ENCODE measurements around the gene SRMS.
A peak's percentile ranks its signal among the peaks of the same experiment; 100 is the strongest.
"Not testable (repeated sequence)": the region's sequence is repeated elsewhere in the genome, so short reads cannot be mapped to it uniquely, and the experiment has no call there.

SRMS gene

DNA sequence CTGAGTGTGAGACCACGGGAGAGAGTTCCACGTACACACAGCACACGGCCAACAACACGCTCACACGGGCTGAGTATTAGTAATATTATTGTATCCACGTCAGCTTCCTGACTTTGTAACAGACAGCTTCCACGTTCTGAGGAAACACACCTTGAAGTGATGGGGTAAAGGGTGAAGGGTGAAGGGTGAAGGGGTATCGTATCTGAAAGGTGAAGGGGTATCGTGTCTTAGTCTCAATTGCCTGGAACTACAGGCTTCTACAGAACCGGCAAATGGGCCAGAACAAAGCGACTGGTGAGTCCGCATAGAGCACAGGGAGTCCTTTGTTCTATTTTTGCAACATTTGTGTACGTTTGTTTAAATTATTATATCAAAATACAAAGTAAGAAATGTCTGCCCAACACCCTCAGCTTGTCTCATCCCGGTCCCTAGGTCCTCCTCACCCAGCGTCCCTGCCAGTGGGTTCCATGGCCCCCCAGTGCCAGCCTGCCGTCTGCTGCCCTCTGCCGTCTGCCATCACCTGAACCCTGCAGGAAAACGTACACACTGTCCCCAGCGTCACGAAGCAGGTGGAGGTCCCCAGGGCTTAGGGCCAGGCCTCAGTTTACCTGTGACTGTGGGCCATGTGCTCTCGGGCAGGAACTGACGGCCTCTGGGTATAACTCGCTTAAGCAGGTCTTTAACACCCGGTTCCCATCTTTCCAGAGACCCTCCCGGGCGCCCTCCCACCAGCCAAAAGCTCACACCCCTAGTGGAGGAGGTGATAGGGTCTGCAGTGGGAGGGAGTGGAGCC lies 30.9 kb upstream of the SRMS start:
- DNase-seq: no peak

DNA sequence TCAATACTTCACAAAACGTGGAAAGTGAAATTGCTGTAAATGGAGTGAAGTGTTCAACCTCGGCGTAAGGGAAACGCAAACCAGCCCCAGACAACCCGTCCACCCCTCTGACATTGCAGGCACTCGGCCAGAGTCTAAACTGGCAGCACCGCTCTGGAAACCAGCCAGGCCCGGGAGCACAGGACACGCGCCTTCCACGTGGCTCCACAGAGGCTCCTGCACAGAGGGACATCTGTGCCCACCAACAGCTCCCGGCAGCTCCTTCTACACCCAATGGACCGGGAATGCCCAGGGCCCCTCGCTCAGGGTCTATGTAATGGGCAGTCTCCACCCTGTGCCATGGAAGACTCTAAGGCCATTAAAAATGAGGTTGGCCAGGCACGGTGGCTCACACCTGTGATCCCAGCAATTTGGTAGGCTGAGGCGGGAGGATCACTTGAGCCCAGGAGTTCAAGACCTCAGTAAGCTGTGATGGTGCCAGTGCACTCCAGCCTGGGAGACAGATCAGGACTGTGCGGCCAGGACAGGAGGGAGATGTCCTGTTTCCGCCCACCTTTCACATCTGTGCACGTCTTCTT lies 29.9 kb upstream of the SRMS start:
- DNase-seq: no peak

DNA sequence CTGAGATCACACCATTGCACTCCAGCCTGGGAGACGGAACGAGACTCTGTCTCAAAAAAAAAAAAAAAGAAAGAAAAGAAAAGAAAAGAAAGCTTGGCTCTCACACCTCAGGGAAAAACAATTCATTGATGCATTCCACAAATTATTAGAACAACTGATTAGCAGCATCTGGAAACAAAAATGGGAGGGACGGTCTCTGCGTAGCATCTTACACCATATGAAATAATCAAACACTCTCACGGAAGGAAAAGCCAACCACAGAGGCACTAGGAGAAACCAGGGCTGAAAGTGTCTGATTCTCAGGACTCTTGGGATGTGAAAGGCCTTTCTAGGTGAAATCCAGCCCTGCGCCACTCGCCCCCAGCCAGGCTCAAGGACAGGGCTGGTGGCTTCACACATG lies 28.8 kb upstream of the SRMS start:
- DNase-seq: no peak

- no peak for DNase-seq
Measured at GRCh38 chr20:63574829-63575743, 27.5 kb upstream of the SRMS start.

- peak; percentile 62 to 68 for DNase-seq
Measured at GRCh38 chr20:63574156-63574828, 26.7 kb upstream of the SRMS start, which contains the start of gene HELZ2. TSS of gene HELZ2 (minus strand) at chr20:63574239. CDS start at chr20:63572385, 1,854 bp downstream.

DNA sequence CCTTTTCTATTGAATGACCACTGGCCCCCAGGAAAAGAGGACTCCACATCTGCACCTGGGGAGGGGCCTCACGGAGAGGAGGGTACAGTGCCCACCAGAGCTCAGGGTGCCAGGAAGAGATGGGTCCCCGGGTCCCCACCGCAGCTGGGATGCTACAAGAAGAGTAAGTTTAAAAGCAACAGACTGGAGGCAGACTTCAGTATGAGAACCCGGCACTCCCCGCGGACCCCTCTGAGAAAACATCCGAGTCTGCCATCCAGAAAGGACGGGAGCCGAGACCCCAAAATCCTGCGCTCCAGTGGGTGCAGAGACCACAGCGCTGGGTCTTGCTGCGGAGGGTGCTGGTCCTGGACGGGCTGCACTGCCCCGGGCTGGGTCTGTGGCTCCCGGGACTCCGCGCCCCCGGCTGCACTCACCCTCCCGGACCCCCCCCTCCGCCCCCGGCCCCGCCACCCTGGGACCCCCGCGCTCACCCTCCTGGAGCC lies 26.1 kb upstream of the SRMS start:
- no peak for DNase-seq

GRCh38 chr20:63572788-63573646 lies 25.5 kb upstream of the SRMS start:
- DNase-seq: no peak

DNA sequence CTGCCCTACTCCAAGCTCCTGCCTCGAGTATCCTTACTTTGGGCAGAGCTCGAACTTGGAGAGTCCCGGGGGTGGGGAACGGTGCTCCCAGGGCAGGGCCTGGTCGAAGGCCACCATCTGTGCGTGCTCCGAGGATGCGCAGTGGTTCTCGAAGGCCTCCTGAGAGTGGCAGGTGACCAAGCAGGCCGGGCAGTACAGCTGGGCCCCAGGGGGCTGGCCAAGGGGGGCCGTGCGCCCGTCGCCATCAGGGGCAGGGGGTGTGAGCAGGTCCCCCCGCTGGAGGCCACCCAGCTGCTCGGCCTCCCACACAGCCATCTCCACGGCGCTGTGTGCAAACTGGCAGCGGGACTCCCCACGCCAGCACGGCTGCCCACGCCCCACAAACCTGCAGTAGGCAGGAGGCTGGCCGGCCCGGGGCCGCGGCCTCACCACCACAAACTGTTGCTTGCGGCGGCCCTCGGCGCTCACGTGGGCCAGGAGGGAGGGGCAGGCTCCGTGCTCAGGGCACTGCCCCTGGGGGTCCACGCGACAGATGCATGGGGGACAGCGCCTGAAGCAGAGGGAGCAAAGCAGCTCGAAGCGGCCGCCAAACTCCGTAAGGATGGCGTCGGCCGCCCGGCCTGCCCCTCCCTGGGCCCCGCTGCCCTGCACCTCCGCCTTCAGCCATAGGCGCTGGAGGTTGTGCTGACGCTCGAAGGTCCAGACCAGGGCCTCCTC lies 24.7 kb upstream of the SRMS start:
- DNase-seq: no peak

DNA sequence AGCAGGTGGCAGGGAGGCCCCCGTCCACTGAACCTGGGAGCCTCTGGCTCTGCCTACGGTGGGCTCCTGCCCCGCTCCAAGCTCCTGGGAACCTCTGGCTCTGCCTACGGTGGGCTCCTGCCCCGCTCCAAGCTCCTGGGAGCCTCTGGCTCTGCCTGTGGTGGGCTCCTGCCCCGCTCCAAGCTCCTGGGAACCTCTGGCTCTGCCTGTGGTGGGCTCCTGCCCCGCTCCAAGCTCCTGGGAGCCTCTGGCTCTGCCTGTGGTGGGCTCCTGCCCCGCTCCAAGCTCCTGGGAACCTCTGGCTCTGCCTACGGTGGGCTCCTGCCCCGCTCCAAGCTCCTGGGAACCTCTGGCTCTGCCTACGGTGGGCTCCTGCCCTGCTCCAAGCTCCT lies 23.5 kb upstream of the SRMS start:
- not testable (repeated sequence) for DNase-seq

DNA sequence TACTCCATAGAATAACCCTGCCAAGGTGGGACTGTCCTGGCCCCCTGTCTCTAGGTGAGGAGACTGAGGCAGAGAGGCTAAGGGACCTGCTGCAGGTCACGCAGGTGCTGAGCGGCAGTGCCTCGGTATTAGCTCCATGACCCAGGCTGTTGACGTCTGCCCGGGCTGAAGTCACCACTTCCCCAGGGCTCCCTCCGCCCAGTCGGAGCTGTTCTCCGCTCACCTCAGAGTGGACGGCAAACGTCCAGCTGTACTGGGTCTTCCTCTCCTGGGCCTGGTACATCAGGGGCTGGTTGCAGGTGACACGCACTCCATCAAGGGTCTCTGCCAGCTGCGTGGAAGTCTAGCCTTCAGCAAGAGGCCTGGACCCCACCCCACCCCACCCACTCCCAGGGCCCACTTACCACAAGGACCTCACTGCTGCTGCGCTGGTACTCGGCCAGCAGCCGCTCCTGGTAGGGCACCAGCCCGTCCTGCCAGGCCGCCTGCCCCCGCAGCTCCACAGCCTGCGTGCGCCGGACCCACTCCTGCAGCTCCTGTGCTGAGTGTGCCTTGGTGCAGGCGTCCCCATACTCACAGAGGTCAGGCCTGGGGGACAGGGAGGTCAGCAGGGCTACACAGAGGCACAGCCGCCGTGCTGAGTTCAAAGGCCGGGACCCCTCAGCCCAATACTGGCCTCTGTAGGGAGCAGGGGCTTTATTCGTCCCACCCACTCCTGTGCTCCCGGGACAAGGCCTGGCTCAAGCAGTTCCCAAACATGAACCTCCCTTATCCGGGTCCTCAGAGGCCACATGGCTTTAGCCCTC lies 22.9 kb upstream of the SRMS start:
- DNase-seq: no peak

DNA sequence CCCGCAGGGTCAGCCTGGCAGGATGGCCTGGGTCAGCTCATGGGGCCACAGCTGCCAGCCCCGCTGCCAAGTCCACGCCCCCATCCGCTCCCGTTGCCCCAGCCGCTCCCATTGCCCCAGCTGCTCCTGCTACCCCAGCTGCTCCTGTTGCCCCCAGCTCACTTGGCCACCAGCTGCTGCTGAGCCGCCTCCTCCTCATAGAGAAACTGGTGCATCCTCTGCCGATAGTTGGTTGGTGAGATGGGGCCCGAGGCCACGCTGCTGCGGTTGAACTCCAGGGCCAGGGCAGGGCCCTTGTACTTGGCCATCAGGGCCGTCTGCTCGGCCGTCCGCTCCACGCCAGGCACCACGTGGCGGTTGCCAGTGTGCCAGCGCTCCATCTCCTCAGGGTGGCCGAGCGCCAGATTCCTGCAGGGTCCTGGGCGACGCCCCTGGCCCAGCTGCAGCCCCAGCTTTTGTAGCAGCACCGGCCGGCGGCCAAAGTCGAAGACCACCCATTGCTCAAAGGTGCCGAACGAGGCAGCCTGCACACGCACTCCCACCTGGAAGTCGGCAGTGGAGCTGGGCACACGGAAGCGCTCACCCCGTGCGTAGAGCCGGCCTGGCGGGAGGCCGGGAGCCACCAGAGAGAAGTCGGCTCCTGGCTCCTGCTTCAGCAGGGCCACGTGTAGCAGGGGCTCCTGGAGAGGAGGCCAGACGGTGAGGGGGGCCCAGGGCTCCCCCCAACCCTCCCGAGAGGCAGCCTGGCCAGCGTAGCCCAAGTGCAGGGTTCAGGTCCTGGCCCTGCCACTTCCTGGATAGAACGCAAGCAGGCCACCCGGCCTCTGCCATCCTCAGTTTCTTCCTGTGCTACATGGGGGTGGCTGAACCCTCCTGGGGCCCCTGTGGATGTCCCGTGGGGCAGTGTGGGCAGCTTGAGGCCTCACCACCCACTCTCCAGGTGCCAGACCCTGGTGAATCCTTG lies 21.7 kb upstream of the SRMS start:
- no peak for DNase-seq

- no peak for DNase-seq
Measured at GRCh38 chr20:63568170-63568981, 20.8 kb upstream of the SRMS start.

- DNase-seq: peak; percentile 81 to 82
Measured at GRCh38 chr20:63567386-63568169, 20.0 kb upstream of the SRMS start.

DNA sequence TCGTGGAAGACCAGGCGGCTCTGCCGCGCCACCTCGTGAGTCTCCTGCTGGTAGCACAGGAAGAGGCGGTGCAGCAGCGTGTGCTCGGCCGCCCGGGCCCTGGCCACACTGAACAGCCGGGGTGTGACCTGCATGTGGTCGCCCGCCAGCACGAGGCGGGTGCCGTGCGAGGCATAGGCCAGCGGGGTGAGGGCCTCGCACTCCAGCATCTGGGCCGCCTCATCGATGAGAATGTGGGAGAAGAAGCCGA lies 19.5 kb upstream of the SRMS start:
- no peak for DNase-seq

DNA sequence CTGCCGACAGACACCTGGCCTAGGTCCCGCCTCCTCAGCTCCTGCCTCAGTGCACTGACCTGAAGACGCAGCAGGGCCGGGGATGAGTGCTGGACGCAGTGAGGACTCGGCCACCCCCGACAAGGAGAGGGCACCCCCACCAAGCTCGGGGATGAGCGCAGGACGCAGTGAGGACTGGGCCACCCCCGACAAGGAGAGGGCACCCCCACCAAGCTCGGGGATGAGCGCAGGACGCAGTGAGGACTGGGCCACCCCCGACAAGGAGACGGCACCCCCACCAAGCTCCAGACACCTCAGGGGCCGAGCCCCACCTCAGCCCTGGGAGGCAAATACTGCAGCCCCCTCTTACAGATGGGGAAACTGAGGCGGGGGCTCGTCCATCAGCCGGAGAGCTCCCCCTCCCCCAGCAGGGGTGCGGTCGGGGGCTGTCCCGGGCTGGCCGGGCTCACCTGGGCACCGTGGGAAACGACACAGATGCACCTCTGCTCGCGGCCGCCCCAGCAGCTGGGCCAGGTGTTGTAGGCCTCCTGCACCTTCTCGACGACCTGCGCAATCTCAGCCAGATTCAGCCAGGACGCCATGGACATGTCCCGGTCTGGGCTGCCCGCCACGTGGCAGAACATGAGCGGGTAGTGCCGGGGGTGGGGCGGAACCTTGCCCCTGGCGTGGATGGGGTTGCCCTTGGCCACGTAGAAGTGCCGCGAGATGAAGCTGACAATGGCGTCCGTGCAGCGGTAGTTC lies 19.0 kb upstream of the SRMS start:
- no peak for DNase-seq

DNA sequence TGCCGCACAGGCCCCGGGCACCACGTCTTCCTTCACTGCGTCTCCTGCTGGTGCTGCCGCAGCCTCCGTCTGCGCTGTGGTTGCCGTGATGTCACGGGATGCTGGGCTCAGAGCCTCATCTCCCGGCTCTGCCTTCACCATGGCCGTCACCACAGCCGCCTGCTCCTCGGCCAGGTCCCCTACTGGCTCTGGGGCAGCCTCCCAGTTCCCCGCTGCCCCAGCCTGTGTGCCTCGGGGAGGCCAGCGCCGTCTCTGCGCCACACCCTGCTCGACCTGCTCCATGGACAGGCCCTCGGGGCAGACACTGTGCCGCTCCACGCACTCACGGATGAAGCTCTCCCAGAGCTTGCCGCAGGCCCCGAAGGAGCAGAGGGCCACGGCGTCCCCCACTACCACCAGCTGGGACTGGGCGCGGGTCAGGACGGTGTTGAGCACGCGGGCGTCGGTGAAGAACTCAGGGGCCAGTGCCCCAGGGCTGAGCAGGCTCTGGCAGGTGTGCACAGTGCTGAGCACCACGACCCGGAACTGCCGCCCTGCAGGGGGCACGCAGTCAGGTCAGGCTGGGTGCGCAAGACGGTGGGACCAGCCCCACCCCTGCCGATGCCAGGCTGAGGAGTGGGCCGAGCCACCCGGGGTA lies 18.3 kb upstream of the SRMS start:
- DNase-seq: no peak

Measured in inflammatory macrophage (primary cell).